Measurements from ENCODE around the gene TMEM229B.

TMEM229B gene

GRCh38 chr14:67487937-67488893 is at the start of gene TMEM229B:
Gene TMEM229B (minus strand): TSS chr14:67488721. CDS start chr14:67473923, 14,798 bp downstream.
- no peak for DNase-seq (ENCODE audit: low read depth)
- H3K4me3 ChIP-seq (ENCODE audit: low read length), result no peak within 1 kb of the TSS
- TF ChIP-seq CTCF (conservative IDR thresholded peaks at IDR 0.05; ENCODE audit: low read length), result no peak

GRCh38 chr14:67537736-67538135 is 49.2 kb upstream of the TMEM229B start:
- no peak for TF ChIP-seq CTCF (conservative IDR thresholded peaks at IDR 0.05; ENCODE audit: low read length)
- DNase-seq (ENCODE audit: low read depth), result no peak
- H3K4me3 ChIP-seq (ENCODE audit: low read length), result no peak overlapping the region

GRCh38 chr14:67536087-67536486 is 47.6 kb upstream of the TMEM229B start:
- TF ChIP-seq CTCF (conservative IDR thresholded peaks at IDR 0.05; ENCODE audit: low read length), result no peak
- DNase-seq (ENCODE audit: low read depth), result no peak
- H3K4me3 ChIP-seq (ENCODE audit: low read length), result no peak overlapping the region

GRCh38 chr14:67533754-67534085 is 45.2 kb upstream of the TMEM229B start:
- no peak for TF ChIP-seq CTCF (conservative IDR thresholded peaks at IDR 0.05; ENCODE audit: low read length)
- no peak for DNase-seq (ENCODE audit: low read depth)
- H3K4me3 ChIP-seq (ENCODE audit: low read length), result peak overlapping the region; percentile 59; the same call in 1 of the 2 replicates

GRCh38 chr14:67532998-67533753 is 44.7 kb upstream of the TMEM229B start, which contains the start of gene PLEKHH1:
Gene PLEKHH1 (plus strand): TSS chr14:67533290. CDS start chr14:67541868, 8,578 bp downstream.
- peak; percentile 59 for DNase-seq (ENCODE audit: low read depth)
- H3K4me3 ChIP-seq (ENCODE audit: low read length), result peak within 1 kb of the TSS; percentile 59
- TF ChIP-seq CTCF (conservative IDR thresholded peaks at IDR 0.05; ENCODE audit: low read length), result no peak

GRCh38 chr14:67532606-67532997 is 44.1 kb upstream of the TMEM229B start:
- peak overlapping the region; percentile 59 for H3K4me3 ChIP-seq (ENCODE audit: low read length)
- no peak for TF ChIP-seq CTCF (conservative IDR thresholded peaks at IDR 0.05; ENCODE audit: low read length)
- no peak for DNase-seq (ENCODE audit: low read depth)
